SU-DHL-6 (cell line): ENCODE data around the gene SLC9A1.

Source experiments
- EZH2phosphoT487 ChIP-seq: fragments of 200-600 bp; sonication (generic), shearing (Covaris generic); conservative IDR thresholded peaks from 2 replicates; pipeline ENCODE4 v1.6.1; 2018; ENCODE audit warnings: mild to moderate bottlenecking, antibody characterized with exemption, low read length, moderate library complexity, mixed read lengths
- TF ChIP-seq, protein P1 (sequence below): fragments of 200-600 bp; sonication (generic); IDR thresholded peaks from one replicate; pipeline ENCODE4 v1.5.1; 2017; ENCODE audit warnings: antibody characterized with exemption, mild to moderate bottlenecking, low read length, moderate library complexity; ENCODE audit not compliant: insufficient read depth, poor library complexity, severe bottlenecking

DNA sequence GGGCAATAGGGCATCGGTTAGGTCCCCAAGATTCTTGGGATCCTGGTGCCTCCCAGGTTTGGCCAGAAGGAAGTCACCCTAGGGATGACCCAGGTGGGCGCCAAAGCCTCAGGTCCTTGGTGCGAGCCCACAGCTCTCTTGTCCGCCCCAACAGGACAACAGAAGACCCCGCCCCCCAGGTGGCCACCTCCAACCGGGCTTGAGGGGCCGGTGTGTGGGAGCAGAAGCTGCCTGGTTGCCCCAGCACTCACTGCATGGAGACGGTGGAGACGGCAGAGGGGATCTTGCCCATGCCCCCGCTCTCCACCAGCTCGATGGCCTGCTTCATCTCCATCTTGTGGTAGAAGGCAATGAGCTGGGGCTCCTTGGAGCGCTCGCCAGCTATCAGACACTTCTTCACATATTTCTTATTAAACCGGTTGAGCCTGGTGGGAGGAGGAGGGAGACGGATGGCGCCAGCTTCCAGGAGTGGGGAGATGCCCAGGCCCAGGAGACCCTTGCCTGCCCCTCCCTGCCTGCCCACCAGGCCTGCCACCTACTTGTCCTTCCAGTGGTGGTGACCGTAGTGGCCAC is 52.7 kb downstream of the SLC9A1 start:
- TF ChIP-seq, protein P1, sequence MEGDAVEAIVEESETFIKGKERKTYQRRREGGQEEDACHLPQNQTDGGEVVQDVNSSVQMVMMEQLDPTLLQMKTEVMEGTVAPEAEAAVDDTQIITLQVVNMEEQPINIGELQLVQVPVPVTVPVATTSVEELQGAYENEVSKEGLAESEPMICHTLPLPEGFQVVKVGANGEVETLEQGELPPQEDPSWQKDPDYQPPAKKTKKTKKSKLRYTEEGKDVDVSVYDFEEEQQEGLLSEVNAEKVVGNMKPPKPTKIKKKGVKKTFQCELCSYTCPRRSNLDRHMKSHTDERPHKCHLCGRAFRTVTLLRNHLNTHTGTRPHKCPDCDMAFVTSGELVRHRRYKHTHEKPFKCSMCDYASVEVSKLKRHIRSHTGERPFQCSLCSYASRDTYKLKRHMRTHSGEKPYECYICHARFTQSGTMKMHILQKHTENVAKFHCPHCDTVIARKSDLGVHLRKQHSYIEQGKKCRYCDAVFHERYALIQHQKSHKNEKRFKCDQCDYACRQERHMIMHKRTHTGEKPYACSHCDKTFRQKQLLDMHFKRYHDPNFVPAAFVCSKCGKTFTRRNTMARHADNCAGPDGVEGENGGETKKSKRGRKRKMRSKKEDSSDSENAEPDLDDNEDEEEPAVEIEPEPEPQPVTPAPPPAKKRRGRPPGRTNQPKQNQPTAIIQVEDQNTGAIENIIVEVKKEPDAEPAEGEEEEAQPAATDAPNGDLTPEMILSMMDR, result no peak
- no peak for TF ChIP-seq EZH2phosphoT487
